K562 (cell line): ENCODE results near the gene ANKRD2. TPM values are rescaled to one million over a fixed set of nuclear protein-coding genes. Genes with fewer than 3 reads are reported as not detected.

Experiments used
- ATAC-seq: fragments of 200-7000 bp; cut with Tn5 transposase; 3 replicates; pipeline ENCODE4 v1.9.1; 2020; ENCODE audit warnings: moderate library complexity
- BruUV-seq: library from RNA; stranded (reverse); fragments of 400-500 nt; replicated peaks from 2 replicates; lab custom pipeline; 2021; lab: Mats Ljungman, UMichigan
- CTCF ChIA-PET: fragments of 300-600 bp; formaldehyde crosslinking; extraction: SDS; loops from one replicate; lab custom pipeline; 2021; ENCODE audit warnings: low intra/inter-chr PET ratio; lab: Yijun Ruan, JAX
- POLR2A ChIA-PET: fragments of 300-600, 350-650 bp; sonication (Branson Sonifier 250); formaldehyde crosslinking; extraction: SDS; loops from one replicate; lab custom pipeline; 2021; ENCODE audit warnings: antibody characterized with exemption, inconsistent platforms; lab: Yijun Ruan, JAX
- DNase-seq, 4 experiments: peaks; one replicate each; pipeline versions ENCODE4 v3.0.0 to v3.0.0-alpha.2; 2011 to 2018; ENCODE audit warnings: low spot score in 3 of 4, mixed read lengths in 3 of 4; ENCODE audit errors: extremely low read depth in 1 of 4
- FAIRE-seq: peaks from 2 replicates; lab custom pipeline; 2011; peaks lifted over from hg19 to GRCh38; lab: Jason Lieb, UNC
- H2AFZ ChIP-seq: 2 replicates; pipeline ENCODE4 v1.6.0; 2011; ENCODE audit warnings: low read depth, low read length, control low read depth, inconsistent platforms
- H3K27ac ChIP-seq: fragments of 200-600 bp; 3 replicates; pipeline ENCODE4 v1.8.0; 2011; ENCODE audit warnings: low read depth, mild to moderate bottlenecking, control low read depth, inconsistent platforms, low read length, moderate library complexity, mixed read lengths; ENCODE audit errors: extremely low read depth
- H3K27me3 ChIP-seq, 2 experiments: fragments of 300-600 bp in 1 of 2; 2 replicates in 1 of 2; 3 replicates in 1 of 2; pipeline versions ENCODE4 v1.6.0 to v1.8.0; 2011; ENCODE audit warnings: inconsistent platforms in 2 of 2, low read length in 2 of 2, mild to moderate bottlenecking in 1 of 2, mixed read lengths in 1 of 2, moderate library complexity in 1 of 2; ENCODE audit not compliant: control insufficient read depth in 2 of 2, insufficient read depth in 2 of 2
- H3K36me3 ChIP-seq: fragments of 300-600 bp; 3 replicates; pipeline ENCODE4 v1.8.0; 2011; ENCODE audit warnings: mild to moderate bottlenecking, low read length, inconsistent platforms; ENCODE audit not compliant: control insufficient read depth, insufficient read depth
- H3K4me1 ChIP-seq, 2 experiments: fragments of 200-600 bp in 1 of 2; replicated peaks in 1 of 2; 2 replicates in 1 of 2; 3 replicates in 1 of 2; pipeline versions ENCODE4 v1.5.1 to v1.8.0; 2011; ENCODE audit warnings: inconsistent platforms in 2 of 2, low read length in 2 of 2, mild to moderate bottlenecking in 1 of 2, mixed read lengths in 1 of 2, moderate library complexity in 1 of 2; ENCODE audit not compliant: control insufficient read depth in 2 of 2, insufficient read depth in 2 of 2
- H3K4me2 ChIP-seq: 2 replicates; pipeline ENCODE4 v1.6.1; 2011; ENCODE audit warnings: low read length, control low read depth, inconsistent platforms, mixed read lengths; ENCODE audit not compliant: insufficient read depth
- H3K4me3 ChIP-seq: fragments of 200-600 bp; sonication (generic), shearing (Covaris generic); 2 replicates; pipeline ENCODE4 v1.5.1; 2016; ENCODE audit warnings: control low read depth, inconsistent platforms
- H3K79me2 ChIP-seq: fragments of 200-600 bp; 3 replicates; pipeline ENCODE4 v1.8.0; 2011; ENCODE audit warnings: low read length, inconsistent platforms; ENCODE audit not compliant: control insufficient read depth, insufficient read depth
- H3K9ac ChIP-seq, 2 experiments: 2 replicates each; pipeline versions ENCODE4 v1.6.0 to v1.6.1; 2011; ENCODE audit warnings: low read depth in 2 of 2, low read length in 2 of 2, control low read depth in 1 of 2, inconsistent platforms in 1 of 2, mild to moderate bottlenecking in 1 of 2, mixed read lengths in 1 of 2; ENCODE audit not compliant: insufficient read depth in 1 of 2
- H3K9me1 ChIP-seq: one replicate; pipeline ENCODE4 v1.6.0; 2011; ENCODE audit warnings: inconsistent platforms, mild to moderate bottlenecking, low read length, moderate library complexity; ENCODE audit not compliant: control insufficient read depth, insufficient read depth
- H3K9me3 ChIP-seq: replicated peaks from 2 replicates; pipeline ENCODE4 v1.5.1; 2011; ENCODE audit warnings: low read depth, low read length, inconsistent platforms; ENCODE audit not compliant: control insufficient read depth, insufficient read depth
- H4K20me1 ChIP-seq: replicated peaks from 2 replicates; pipeline ENCODE4 v1.6.1; 2011; ENCODE audit warnings: low read length, inconsistent platforms, mixed read lengths; ENCODE audit not compliant: control insufficient read depth, insufficient read depth
- CTCFL ChIP-seq: IDR thresholded peaks from 2 replicates; pipeline ENCODE4 v1.6.1; 2011; ENCODE audit warnings: borderline replicate concordance, low read depth, mild to moderate bottlenecking, moderate library complexity, low read length; ENCODE audit not compliant: insufficient read depth, poor library complexity, severe bottlenecking
- ETS2 ChIP-seq: IDR thresholded peaks from 2 replicates; pipeline ENCODE4 v1.6.1; 2016; ENCODE audit warnings: borderline replicate concordance, missing genetic modification characterization, mild to moderate bottlenecking, moderate library complexity, missing compliant biosample characterization; ENCODE audit not compliant: poor library complexity, severe bottlenecking
- NFRKB ChIP-seq: fragments of 450-650 bp; IDR thresholded peaks from 2 replicates; pipeline ENCODE4 v1.6.1; 2016; ENCODE audit warnings: low read depth
- RBM22 ChIP-seq: fragments of 200-400 bp; formaldehyde crosslinking; IDR thresholded peaks from 2 replicates; pipeline ENCODE4 v1.6.1; 2018; ENCODE audit warnings: low read length, low read depth; ENCODE audit not compliant: poor library complexity, severe bottlenecking
- ZC3H4 ChIP-seq: sonication (generic); formaldehyde crosslinking; IDR thresholded peaks from 2 replicates; pipeline ENCODE4 v1.9.0; 2021; ENCODE audit warnings: missing genetic modification reagents, borderline replicate concordance
- ZNF318 ChIP-seq, 2 experiments: fragments of 450-650 bp; IDR thresholded peaks; 2 replicates each; pipeline ENCODE4 v1.6.1; 2016; ENCODE audit warnings: mild to moderate bottlenecking in 2 of 2, borderline replicate concordance in 1 of 2, low read depth in 1 of 2, moderate library complexity in 1 of 2
- ZNF507 ChIP-seq: conservative IDR thresholded peaks from 2 replicates; pipeline ENCODE4 v1.6.1; 2017; ENCODE audit warnings: missing genetic modification characterization, missing compliant biosample characterization
- WGBS: fragments of 100-300 bp; shearing (Covaris generic); methylation state at CpG from one replicate; pipeline ENCODE4 v1.1.6; 2016; ENCODE audit warnings: low coverage, mixed read lengths; ENCODE audit not compliant: insufficient coverage; ENCODE audit errors: missing lambda C conversion rate; 5-methylcytosine and 5-hydroxymethylcytosine counted together
- in situ Hi-C: fragments of 300-500 bp; cut with MboI; formaldehyde crosslinking; loops from 4 replicates; pipeline ENCODE4 v1.15.0; 2018; ENCODE audit warnings: inconsistent platforms, mixed read lengths
- intact Hi-C: fragments of 100-400 bp; cut with micrococcal nuclease; formaldehyde crosslinking; loops from 2 replicates; pipeline ENCODE4 v1.14.2; 2022
- polyA plus RNA-seq, 8 experiments: library from polyadenylated mRNA; depleted of rRNA in 4 of 8; stranded (reverse) in 5 of 8; unstranded in 3 of 8; fragments of >200 nt; fragmentation: Nextera tagmentation in 2 of 8; fragmentation: Illumina TruSeq in 1 of 8; extraction: Ambion mirVana in 2 of 8; extraction: Trizol in 1 of 8; gene quantifications; 2 replicates each; pipeline versions ENCODE4 v1.2.1 to v1.2.3, GENCODE V29; 2011 to 2014; ENCODE audit warnings: inconsistent platforms in 1 of 8, missing spikeins in 1 of 8
- total RNA-seq, 7 experiments: library from RNA; depleted of rRNA in 6 of 7; stranded (reverse); fragments of >200 nt in 6 of 7; fragmentation: Illumina TruSeq in 2 of 7; extraction: Trizol in 2 of 7; gene quantifications; 2 replicates each; pipeline versions ENCODE4 v1.2.1 to v1.2.3, GENCODE V29; 2011 to 2021; ENCODE audit warnings: low replicate concordance in 1 of 7

ANKRD2 gene
- total and polyA plus RNA-seq, 9 of the 15 experiments (the other 6 are each of a cell fraction or from before 2014, with no cell fraction given), result not detected

- TF ChIP-seq CTCFL, result peak; percentile 53
Measured at GRCh38 chr10:97534746-97535367, 37.7 kb upstream of the ANKRD2 start (continued).

GRCh38 chr10:97537186-97537869, 35.3 kb upstream of the ANKRD2 start:
- intact Hi-C loops, result no loop called here
- no peaks in the 10 kb centered on the region for H3K9me3 ChIP-seq
- no peak for FAIRE-seq

More at GRCh38 chr10:97537186-97537869, 35.3 kb upstream of the ANKRD2 start:
- ChIA-PET CTCF (interaction anchor here (0.6 kb wide), 1 partner anchor 1636 kb away, joined by 4 read pairs; no protein-coding TSS in a partner anchor), POLR2A (no interaction called here)
- no peak for ATAC-seq
- Histone ChIP-seq H3K4me1 (peaks cover 3 to 8% of the 10 kb centered on the region in 2 experiments; a peak in 4 of 5 replicates), H3K79me2 (no peaks in the 10 kb centered on the region), H3K36me3 (no peaks in the 10 kb centered on the region), H3K27me3 (no peaks in the 10 kb centered on the region), H2AFZ (no peak overlapping the region), H3K4me2 (no peak overlapping the region), H4K20me1 (no peaks in the 10 kb centered on the region), H3K27ac (no peak overlapping the region), H3K4me3 (no peak overlapping the region), H3K9ac (no peak overlapping the region), H3K9me1 (no peaks in the 10 kb centered on the region)
- DNase-seq, result no peak
- 49% methylated on average over 4 of the region's 5 CpGs for WGBS
- in situ Hi-C loops, result no loop called here
- no TSS peak for BruUV-seq
- TF ChIP-seq ZC3H4 (CRISPR knock-in tag) (no peak), ETS2 (tag) (no peak), NFRKB (no peak), ZNF507 (no peak), ZNF318 (IDR thresholded peaks at IDR 0.05; ENCODE audit: borderline replicate concordance in 1 of 2, low read depth in 1 of 2) (no peak), RBM22 (no peak)
